ENCODE data around the gene LAMB1. TPM values are rescaled to one million over a fixed set of nuclear protein-coding genes. Genes with fewer than 3 reads are reported as not detected.

Gene LAMB1
- total and polyA plus RNA-seq, 2 experiments from 2014 or later = 284 to 323 TPM

- Histone ChIP-seq H3K4me1 (ENCODE audit: insufficient read depth) (peaks cover 22% of the 10 kb centered on the region), H3K9me3 (ENCODE audit: low read depth) (no peaks in the 10 kb centered on the region), H3K9me2 (replicated peaks; ENCODE audit: insufficient read depth) (no peaks in the 10 kb centered on the region), H3K4me2 (peak overlapping the region; percentile 32), H3K36me3 (replicated peaks; ENCODE audit: insufficient read depth, low read depth) (peaks cover 7% of the 10 kb centered on the region), H3K27me3 (no peaks in the 10 kb centered on the region), H2AFZ (no peak overlapping the region), H3K4me3 (no peak overlapping the region), H3K79me2 (peaks cover 11% of the 10 kb centered on the region), H3K27ac (peak overlapping the region; percentile 32), H4K20me1 (ENCODE audit: insufficient read depth, poor library complexity, severe bottlenecking) (no peaks in the 10 kb centered on the region)
- DNase-seq (ENCODE audit: low spot score) = no peak
- TF ChIP-seq EZH2 (IDR thresholded peaks at IDR 0.05; ENCODE audit: borderline replicate concordance) (no peak), EZH2phosphoT487 (IDR thresholded peaks at IDR 0.05; ENCODE audit: low read depth, severe bottlenecking, unreplicated experiment) (no peak), CTCF (IDR thresholded peaks at IDR 0.05; ENCODE audit: poor library complexity) (no peak)
- 32% methylated on average over 6 of the region's 6 CpGs for WGBS (ENCODE audit: low lambda C conversion rate, missing lambda C conversion rate)
Measured at GRCh38 chr7:107933386-107934013, 69.5 kb downstream of the LAMB1 start.

GRCh38 chr7:107932805-107933204 is 70.2 kb downstream of the LAMB1 start:
- Histone ChIP-seq H3K27ac (peak overlapping the region; percentile 29), H3K4me2 (peak overlapping the region; percentile 22)

GRCh38 chr7:107931740-107932515 is 71.0 kb downstream of the LAMB1 start:
- Histone ChIP-seq H2AFZ (no peak overlapping the region), H3K4me3 (no peak overlapping the region), H3K4me1 (ENCODE audit: insufficient read depth) (peaks cover 11% of the 10 kb centered on the region), H4K20me1 (ENCODE audit: insufficient read depth, poor library complexity, severe bottlenecking) (no peaks in the 10 kb centered on the region), H3K9me2 (replicated peaks; ENCODE audit: insufficient read depth) (no peaks in the 10 kb centered on the region), H3K27ac (peak overlapping the region; percentile 29), H3K36me3 (replicated peaks; ENCODE audit: insufficient read depth, low read depth) (peaks cover 7% of the 10 kb centered on the region), H3K79me2 (peaks cover 11% of the 10 kb centered on the region), H3K4me2 (peak overlapping the region; percentile 22), H3K9me3 (ENCODE audit: low read depth) (no peaks in the 10 kb centered on the region), H3K27me3 (no peaks in the 10 kb centered on the region)
- DNase-seq (ENCODE audit: low spot score) = no peak
- TF ChIP-seq EZH2phosphoT487 (IDR thresholded peaks at IDR 0.05; ENCODE audit: low read depth, severe bottlenecking, unreplicated experiment) (no peak), EZH2 (IDR thresholded peaks at IDR 0.05; ENCODE audit: borderline replicate concordance) (no peak), CTCF (IDR thresholded peaks at IDR 0.05; ENCODE audit: poor library complexity) (no peak)
- 49% methylated on average over 5 of the region's 5 CpGs for WGBS (ENCODE audit: low lambda C conversion rate, missing lambda C conversion rate)

More at GRCh38 chr7:107932805-107933204, 70.2 kb downstream of the LAMB1 start:
- peaks cover 7% of the 10 kb centered on the region for H3K36me3 ChIP-seq (replicated peaks; ENCODE audit: insufficient read depth, low read depth)
- TF ChIP-seq EZH2phosphoT487 (IDR thresholded peaks at IDR 0.05; ENCODE audit: low read depth, severe bottlenecking, unreplicated experiment) = no peak
- no peak overlapping the region for H3K4me3 ChIP-seq
- H2AFZ ChIP-seq = no peak overlapping the region
- no peaks in the 10 kb centered on the region for H3K27me3 ChIP-seq
- WGBS (ENCODE audit: low lambda C conversion rate, missing lambda C conversion rate) = 44% methylated on average over 2 of the region's 2 CpGs
- DNase-seq (ENCODE audit: low spot score) = no peak
- H3K4me1 ChIP-seq (ENCODE audit: insufficient read depth) = peaks cover 17% of the 10 kb centered on the region
- peaks cover 11% of the 10 kb centered on the region for H3K79me2 ChIP-seq
- H4K20me1 ChIP-seq (ENCODE audit: insufficient read depth, poor library complexity, severe bottlenecking) = no peaks in the 10 kb centered on the region
- no peaks in the 10 kb centered on the region for H3K9me3 ChIP-seq (ENCODE audit: low read depth)
- H3K9me2 ChIP-seq (replicated peaks; ENCODE audit: insufficient read depth) = no peaks in the 10 kb centered on the region

GRCh38 chr7:107926481-107926880 is 76.5 kb downstream of the LAMB1 start:
- WGBS (ENCODE audit: low lambda C conversion rate, missing lambda C conversion rate) = 97% methylated on average over 1 of the region's 1 CpG
- no peak overlapping the region for H2AFZ ChIP-seq
- H3K4me1 ChIP-seq (ENCODE audit: insufficient read depth) = no peaks in the 10 kb centered on the region
- DNase-seq (ENCODE audit: low spot score) = no peak
- no peaks in the 10 kb centered on the region for H3K9me3 ChIP-seq (ENCODE audit: low read depth)
- H3K79me2 ChIP-seq = peaks cover 6% of the 10 kb centered on the region
- H3K36me3 ChIP-seq (replicated peaks; ENCODE audit: insufficient read depth, low read depth) = peaks cover 7% of the 10 kb centered on the region
- no peak for TF ChIP-seq EZH2 (IDR thresholded peaks at IDR 0.05; ENCODE audit: borderline replicate concordance)
- TF ChIP-seq EZH2phosphoT487 (IDR thresholded peaks at IDR 0.05; ENCODE audit: low read depth, severe bottlenecking, unreplicated experiment) = no peak
- TF ChIP-seq CTCF (IDR thresholded peaks at IDR 0.05; ENCODE audit: poor library complexity) = no peak
- H3K27me3 ChIP-seq = no peaks in the 10 kb centered on the region
- no peak overlapping the region for H3K4me2 ChIP-seq
- H3K4me3 ChIP-seq = no peak overlapping the region
- no peaks in the 10 kb centered on the region for H4K20me1 ChIP-seq (ENCODE audit: insufficient read depth, poor library complexity, severe bottlenecking)
- H3K9me2 ChIP-seq (replicated peaks; ENCODE audit: insufficient read depth) = no peaks in the 10 kb centered on the region
- no peak overlapping the region for H3K27ac ChIP-seq
